HepG2 (cell line): Measurements from ENCODE around the gene PLCXD1. TPM values are rescaled to one million over a fixed set of nuclear protein-coding genes. Genes with fewer than 3 reads are reported as not detected.
A peak's percentile ranks its signal among the peaks of the same experiment; 100 is the strongest.

Source experiments
- ATAC-seq: fragments of 200-7000 bp; cut with Tn5 transposase; 3 replicates; pipeline ENCODE4 v1.9.1; 2020; ENCODE audit warnings: mild to moderate bottlenecking, moderate library complexity
- BruUV-seq: library from RNA; stranded (reverse); fragments of 400-500 nt; replicated peaks from 2 replicates; lab custom pipeline; 2021; lab: Mats Ljungman, UMichigan
- CTCF ChIA-PET: fragments of 300-600 bp; formaldehyde crosslinking; extraction: SDS; loops from one replicate; lab custom pipeline; 2021; ENCODE audit warnings: low total read pairs, inconsistent platforms, low intra/inter-chr PET ratio; lab: Yijun Ruan, JAX
- POLR2A ChIA-PET: fragments of 350-600 bp; sonication (Branson Sonifier 250); formaldehyde crosslinking; loops from one replicate; lab custom pipeline; 2020; ENCODE audit warnings: antibody characterized with exemption, inconsistent platforms; lab: Yijun Ruan, JAX
- DNase-seq: peaks from one replicate; pipeline ENCODE4 v3.0.0-alpha.2; 2015; ENCODE audit warnings: low spot score
- FAIRE-seq: peaks from 3 replicates; lab custom pipeline; 2011; peaks lifted over from hg19 to GRCh38; lab: Jason Lieb, UNC
- H2AFZ ChIP-seq: one replicate; pipeline ENCODE4 v1.6.1; 2011; ENCODE audit warnings: low read length, inconsistent platforms
- H3K27ac ChIP-seq: fragments of 300-600 bp; 3 replicates; pipeline ENCODE4 v1.8.0; 2011; ENCODE audit warnings: mixed run types, mild to moderate bottlenecking, mixed read lengths, low read length, inconsistent platforms; ENCODE audit not compliant: insufficient read depth; ENCODE audit errors: extremely low read length
- H3K27me3 ChIP-seq, 2 experiments: fragments of 200-600 bp in 1 of 2; 2 replicates in 1 of 2; 3 replicates in 1 of 2; pipeline versions ENCODE4 v1.6.0 to v1.8.0; 2011; ENCODE audit warnings: low read length in 2 of 2, mild to moderate bottlenecking in 2 of 2, moderate library complexity in 2 of 2, inconsistent platforms in 1 of 2; ENCODE audit not compliant: insufficient read depth in 2 of 2, control insufficient read depth in 1 of 2
- H3K36me3 ChIP-seq, 2 experiments: fragments of 200-600 bp in 1 of 2; replicated peaks in 1 of 2; 2 replicates in 1 of 2; 3 replicates in 1 of 2; pipeline versions ENCODE4 v1.5.1 to v1.8.0; 2011; ENCODE audit warnings: low read length in 2 of 2, inconsistent platforms in 1 of 2; ENCODE audit not compliant: insufficient read depth in 2 of 2, control insufficient read depth in 1 of 2
- H3K4me1 ChIP-seq: 2 replicates; pipeline ENCODE4 v1.5.1; 2012; ENCODE audit warnings: low read length, inconsistent platforms; ENCODE audit not compliant: insufficient read depth
- H3K4me2 ChIP-seq: 2 replicates; pipeline ENCODE4 v1.6.0; 2011; ENCODE audit warnings: low read depth, low read length, inconsistent platforms
- H3K4me3 ChIP-seq, 3 experiments: fragments of 200-600 bp in 1 of 3; sonication (generic), shearing (Covaris generic) in 1 of 3; replicated peaks in 1 of 3; 2 replicates each; pipeline ENCODE4 v1.5.1; 2011 to 2016; ENCODE audit warnings: low read length in 3 of 3, inconsistent platforms in 2 of 3, low read depth in 2 of 3, mild to moderate bottlenecking in 2 of 3, control low read depth in 1 of 3, mixed read lengths in 1 of 3; ENCODE audit not compliant: insufficient read depth in 1 of 3
- H3K79me2 ChIP-seq: one replicate; pipeline ENCODE4 v1.6.1; 2011; ENCODE audit warnings: low read length, inconsistent platforms; ENCODE audit not compliant: insufficient read depth
- H3K9ac ChIP-seq: 2 replicates; pipeline ENCODE4 v1.6.0; 2011; ENCODE audit warnings: mild to moderate bottlenecking, low read depth, low read length, inconsistent platforms; ENCODE audit not compliant: insufficient read depth
- H3K9me3 ChIP-seq: 2 replicates; pipeline ENCODE4 v1.5.1; 2012; ENCODE audit warnings: mild to moderate bottlenecking, low read length
- H4K20me1 ChIP-seq: 2 replicates; pipeline ENCODE4 v1.6.0; 2011; ENCODE audit warnings: inconsistent platforms, mild to moderate bottlenecking, low read length, moderate library complexity; ENCODE audit not compliant: insufficient read depth
- ARID3A ChIP-seq: IDR thresholded peaks from 2 replicates; pipeline ENCODE4 v1.6.1; 2012; ENCODE audit warnings: low read depth, low read length, improper control_type of control experiment
- ARNTL ChIP-seq: sonication (generic); formaldehyde crosslinking; IDR thresholded peaks from 2 replicates; pipeline ENCODE4 v1.4.0; 2020; ENCODE audit warnings: mild to moderate bottlenecking, missing genetic modification reagents
- ATF6 ChIP-seq: sonication (generic); formaldehyde crosslinking; conservative IDR thresholded peaks from 2 replicates; pipeline ENCODE4 v1.4.0; 2020; ENCODE audit warnings: missing genetic modification reagents
- CHD4 ChIP-seq: fragments of 200-600 bp; sonication (generic); IDR thresholded peaks from 2 replicates; pipeline ENCODE4 v1.7.0; 2017; ENCODE audit warnings: mild to moderate bottlenecking, low read length, borderline replicate concordance
- CREB1 ChIP-seq, 2 experiments: fragments of 450-650 bp in 1 of 2; IDR thresholded peaks; 2 replicates each; pipeline ENCODE4 v1.6.1; 2016 to 2017; ENCODE audit warnings: control low read depth in 1 of 2, mild to moderate bottlenecking in 1 of 2, missing compliant biosample characterization in 1 of 2, missing genetic modification characterization in 1 of 2
- ESRRA ChIP-seq: sonication (generic); formaldehyde crosslinking; IDR thresholded peaks from 2 replicates; pipeline ENCODE4 v1.5.1; 2020; ENCODE audit warnings: mild to moderate bottlenecking, low read depth, missing genetic modification reagents
- GLI4 ChIP-seq: sonication (generic); formaldehyde crosslinking; IDR thresholded peaks from 2 replicates; pipeline ENCODE4 v1.5.1; 2020; ENCODE audit warnings: missing genetic modification reagents, mild to moderate bottlenecking, moderate library complexity, borderline replicate concordance
- PHB2 ChIP-seq: fragments of 450-650 bp; IDR thresholded peaks from 2 replicates; pipeline ENCODE4 v1.6.1; 2018; ENCODE audit not compliant: partially characterized antibody
- PPARG ChIP-seq: conservative IDR thresholded peaks from 2 replicates; pipeline ENCODE4 v1.6.1; 2016; ENCODE audit warnings: missing biosample characterization, missing genetic modification reagents
- PRPF4 ChIP-seq: fragments of 200-400 bp; formaldehyde crosslinking; IDR thresholded peaks from 2 replicates; pipeline ENCODE4 v1.6.1; 2016; ENCODE audit warnings: low read length, low read depth; ENCODE audit not compliant: poor library complexity, severe bottlenecking
- RXRA ChIP-seq: sonication (generic); formaldehyde crosslinking; IDR thresholded peaks from 2 replicates; pipeline ENCODE4 v1.5.1; 2020; ENCODE audit warnings: missing genetic modification reagents
- WIZ ChIP-seq: sonication (generic); formaldehyde crosslinking; IDR thresholded peaks from 2 replicates; pipeline ENCODE4 v1.5.1; 2020; ENCODE audit warnings: mild to moderate bottlenecking, missing genetic modification reagents
- ZSCAN5A ChIP-seq: sonication (generic); formaldehyde crosslinking; IDR thresholded peaks from 2 replicates; pipeline ENCODE4 v1.8.0; 2022; ENCODE audit warnings: mild to moderate bottlenecking, missing genetic modification reagents, borderline replicate concordance
- ZSCAN9 ChIP-seq: IDR thresholded peaks from 2 replicates; pipeline ENCODE4 v1.6.1; 2016; ENCODE audit warnings: borderline replicate concordance
- WGBS: methylation state at CpG from one replicate; pipeline ENCODE4 v1.1.6; 2017; ENCODE audit warnings: low lambda C conversion rate; 5-methylcytosine and 5-hydroxymethylcytosine counted together
- in situ Hi-C: cut with HindIII; loops from 2 replicates; pipeline ENCODE4 v1.10.0; 2017; ENCODE audit warnings: low pct_unique_long_range_greater_than_20kb; ENCODE audit not compliant: extremely low pct_ligation_motif_present
- intact Hi-C: fragments of 100-400 bp; cut with micrococcal nuclease; formaldehyde crosslinking; loops from one replicate; pipeline ENCODE4 v1.10.0; 2022; ENCODE audit not compliant: unreplicated experiment
- polyA plus RNA-seq, 8 experiments: library from polyadenylated mRNA; depleted of rRNA in 3 of 8; stranded (reverse) in 7 of 8; unstranded in 1 of 8; fragments of >200 nt; fragmentation: Illumina TruSeq in 4 of 8; extraction: Trizol in 4 of 8; gene quantifications; 2 replicates each; pipeline versions ENCODE4 v1.2.1 to v1.2.3, GENCODE V29; 2011 to 2016; ENCODE audit warnings: low read depth in 4 of 8, missing spikeins in 1 of 8, mixed read lengths in 1 of 8; ENCODE audit not compliant: insufficient read depth in 1 of 8
- total RNA-seq, 5 experiments: library from RNA; depleted of rRNA; stranded (reverse); fragments of >200 nt; fragmentation: Illumina TruSeq; extraction: Trizol; gene quantifications; 2 replicates each; pipeline ENCODE4 v1.2.3, GENCODE V29; 2016; ENCODE audit warnings: low read depth in 1 of 5
- TF ChIP-seq, protein P1 (sequence below): sonication (generic); formaldehyde crosslinking; IDR thresholded peaks from 2 replicates; pipeline ENCODE4 v1.4.0; 2020; ENCODE audit warnings: missing genetic modification reagents

The PLCXD1 gene
- total and polyA plus RNA-seq, 2 of the 13 experiments (the other 11 are each of a cell fraction or from before 2014, with no cell fraction given) = 87.7 to 153 TPM

- TF ChIP-seq CREB1 (IDR thresholded peaks at IDR 0.05) = no peak
- no peak for TF ChIP-seq CREB1 (CRISPR knock-in tag; IDR thresholded peaks at IDR 0.05)
- TF ChIP-seq WIZ (CRISPR knock-in tag) = no peak
- no peak for TF ChIP-seq ARNTL
- TF ChIP-seq PHB2 = no peak
- TF ChIP-seq RXRA = no peak
Observed at GRCh38 chrX:292900-293897, 12.0 kb downstream of the PLCXD1 start (continued).

DNA sequence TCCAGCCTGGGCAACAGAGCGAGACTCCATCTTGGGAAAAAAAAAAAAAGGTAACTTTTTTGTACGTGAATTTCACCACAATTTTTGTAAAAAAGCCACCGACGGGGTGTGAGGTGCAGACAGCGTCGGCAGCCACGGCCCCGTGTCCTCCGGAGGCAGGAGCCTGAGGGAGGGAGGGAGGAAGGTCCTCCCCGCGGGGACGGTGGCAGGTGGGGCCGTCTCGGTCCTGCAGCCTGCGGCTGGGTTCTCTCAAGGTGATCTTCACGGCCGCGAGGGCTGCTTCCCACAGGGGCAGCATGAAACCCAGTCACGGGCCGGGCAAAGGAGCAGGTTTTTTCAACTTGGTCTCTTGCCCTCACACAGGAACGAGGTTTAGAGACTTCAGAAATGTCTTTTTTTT is 14.0 kb downstream of the PLCXD1 start:
- POLR2A ChIA-PET = no interaction called here
- in situ Hi-C loops (no loop called here), intact Hi-C loops (no loop called here)
- Histone ChIP-seq H3K79me2 (no peaks in the 10 kb centered on the region), H3K4me3 (no peak overlapping the region), H3K4me2 (no peak overlapping the region), H3K9me3 (no peaks in the 10 kb centered on the region), H2AFZ (no peak overlapping the region), H3K27ac (no peak overlapping the region), H3K4me1 (no peaks in the 10 kb centered on the region), H3K36me3 (peaks cover 22 to 49% of the 10 kb centered on the region in 2 experiments), H4K20me1 (peaks cover 36% of the 10 kb centered on the region; the same call in 1 of the 2 replicates), H3K9ac (no peak overlapping the region), H3K27me3 (no peaks in the 10 kb centered on the region)
- DNase-seq = no peak
- ATAC-seq = no peak
- WGBS = 97% methylated on average over 18 of the region's 21 CpGs
- CTCF ChIA-PET = no interaction called here
- no peak for FAIRE-seq
- BruUV-seq = no TSS peak
- TF ChIP-seq, protein P1, sequence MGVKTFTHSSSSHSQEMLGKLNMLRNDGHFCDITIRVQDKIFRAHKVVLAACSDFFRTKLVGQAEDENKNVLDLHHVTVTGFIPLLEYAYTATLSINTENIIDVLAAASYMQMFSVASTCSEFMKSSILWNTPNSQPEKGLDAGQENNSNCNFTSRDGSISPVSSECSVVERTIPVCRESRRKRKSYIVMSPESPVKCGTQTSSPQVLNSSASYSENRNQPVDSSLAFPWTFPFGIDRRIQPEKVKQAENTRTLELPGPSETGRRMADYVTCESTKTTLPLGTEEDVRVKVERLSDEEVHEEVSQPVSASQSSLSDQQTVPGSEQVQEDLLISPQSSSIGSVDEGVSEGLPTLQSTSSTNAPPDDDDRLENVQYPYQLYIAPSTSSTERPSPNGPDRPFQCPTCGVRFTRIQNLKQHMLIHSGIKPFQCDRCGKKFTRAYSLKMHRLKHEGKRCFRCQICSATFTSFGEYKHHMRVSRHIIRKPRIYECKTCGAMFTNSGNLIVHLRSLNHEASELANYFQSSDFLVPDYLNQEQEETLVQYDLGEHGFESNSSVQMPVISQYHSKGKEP (CRISPR knock-in tag) = no peak
- TF ChIP-seq ESRRA (CRISPR knock-in tag) (no peak), PPARG (no peak), CHD4 (no peak), ARID3A (no peak), PRPF4 (peak; percentile 12), GLI4 (CRISPR knock-in tag) (no peak), ZSCAN5A (CRISPR knock-in tag) (no peak), ZSCAN9 (CRISPR knock-in tag) (no peak), ATF6 (CRISPR knock-in tag) (no peak)
